ENCODE results near the gene ATF6B. TPM values are rescaled to one million over a fixed set of nuclear protein-coding genes. Genes with fewer than 3 reads are reported as not detected.

ATF6B gene
- total RNA-seq, 6 experiments from 2014 or later, result 15.2 to 35.5 (median 33.2) TPM

- no peak for TF ChIP-seq POLR2A (IDR thresholded peaks at IDR 0.05)
- TF ChIP-seq, protein P1, sequence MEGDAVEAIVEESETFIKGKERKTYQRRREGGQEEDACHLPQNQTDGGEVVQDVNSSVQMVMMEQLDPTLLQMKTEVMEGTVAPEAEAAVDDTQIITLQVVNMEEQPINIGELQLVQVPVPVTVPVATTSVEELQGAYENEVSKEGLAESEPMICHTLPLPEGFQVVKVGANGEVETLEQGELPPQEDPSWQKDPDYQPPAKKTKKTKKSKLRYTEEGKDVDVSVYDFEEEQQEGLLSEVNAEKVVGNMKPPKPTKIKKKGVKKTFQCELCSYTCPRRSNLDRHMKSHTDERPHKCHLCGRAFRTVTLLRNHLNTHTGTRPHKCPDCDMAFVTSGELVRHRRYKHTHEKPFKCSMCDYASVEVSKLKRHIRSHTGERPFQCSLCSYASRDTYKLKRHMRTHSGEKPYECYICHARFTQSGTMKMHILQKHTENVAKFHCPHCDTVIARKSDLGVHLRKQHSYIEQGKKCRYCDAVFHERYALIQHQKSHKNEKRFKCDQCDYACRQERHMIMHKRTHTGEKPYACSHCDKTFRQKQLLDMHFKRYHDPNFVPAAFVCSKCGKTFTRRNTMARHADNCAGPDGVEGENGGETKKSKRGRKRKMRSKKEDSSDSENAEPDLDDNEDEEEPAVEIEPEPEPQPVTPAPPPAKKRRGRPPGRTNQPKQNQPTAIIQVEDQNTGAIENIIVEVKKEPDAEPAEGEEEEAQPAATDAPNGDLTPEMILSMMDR (IDR thresholded peaks at IDR 0.05), result no peak
- Histone ChIP-seq H3K27me3 (peaks cover 0 to 4% of the 10 kb centered on the region in 2 donors), H3K36me3 (no peaks in the 10 kb centered on the region), H3K9me3 (no peaks in the 10 kb centered on the region), H3K4me3 (no peak overlapping the region), H3K4me1 (peaks cover 0 to 5% (median 0%) of the 10 kb centered on the region in 4 donors), H3K27ac (no peak overlapping the region)
- DNase-seq (no peak), ATAC-seq (peak in 2 of 4 donors; percentile 10 to 15)
- WGBS (ENCODE audit: insufficient coverage, low coverage, low lambda C conversion rate, missing lambda C conversion rate), result 81% methylated on average over 6 of the region's 36 CpGs
- intact Hi-C loops (cut with DNase I), result no loop called here
Observed at GRCh38 chr6:32096087-32096393, 32.0 kb downstream of the ATF6B start.

DNA sequence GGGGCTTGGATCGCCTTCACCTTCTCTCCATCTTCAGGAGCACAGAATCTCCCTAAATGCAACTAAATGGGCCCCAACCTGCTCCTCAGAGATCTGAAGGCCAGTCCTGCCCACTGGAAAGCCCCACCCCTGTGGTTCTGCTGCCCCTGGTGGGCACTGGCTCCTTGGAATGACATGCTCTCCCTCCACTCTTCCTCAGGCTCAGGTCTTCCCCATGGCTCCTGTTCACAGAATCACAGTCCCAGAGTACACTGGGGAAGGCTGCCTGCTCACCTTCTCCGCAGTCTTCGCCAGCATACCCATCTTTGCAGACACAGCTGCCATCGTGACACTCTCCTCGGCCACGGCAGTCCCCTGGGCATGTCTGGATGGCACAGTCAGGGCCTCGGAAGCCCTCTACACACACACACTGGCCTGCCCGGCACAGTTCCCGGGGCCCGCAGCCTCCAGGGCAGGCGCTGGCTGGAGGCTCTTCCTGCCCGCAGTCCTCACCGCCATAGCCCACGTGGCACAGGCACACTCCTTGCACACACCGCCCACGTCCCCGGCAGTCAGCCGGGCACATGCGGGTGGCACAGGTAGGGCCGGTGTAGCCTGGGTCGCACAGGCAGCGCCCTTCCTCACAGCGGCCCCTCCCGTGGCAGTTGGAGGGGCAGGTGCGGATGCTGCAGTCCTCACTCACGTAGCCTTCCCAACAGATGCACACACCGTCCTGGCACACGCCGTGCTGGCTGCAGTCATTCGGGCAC is 32.5 kb downstream of the ATF6B start:
- intact Hi-C loops (cut with DNase I), result no loop called here
- Histone ChIP-seq H3K27me3 (peaks cover 0 to 4% of the 10 kb centered on the region in 2 donors), H3K27ac (no peak overlapping the region), H3K4me3 (no peak overlapping the region), H3K36me3 (no peaks in the 10 kb centered on the region), H3K9me3 (no peaks in the 10 kb centered on the region), H3K4me1 (peaks cover 0 to 5% (median 0%) of the 10 kb centered on the region in 4 donors)
- DNase-seq (no peak), ATAC-seq (peak in 2 of 4 donors; percentile 5 to 18)
- 93% methylated on average over 2 of the region's 30 CpGs for WGBS (ENCODE audit: insufficient coverage, low coverage, low lambda C conversion rate, missing lambda C conversion rate)
- TF ChIP-seq, protein P1 (IDR thresholded peaks at IDR 0.05), result no peak
- no peak for TF ChIP-seq POLR2A (IDR thresholded peaks at IDR 0.05)

DNA sequence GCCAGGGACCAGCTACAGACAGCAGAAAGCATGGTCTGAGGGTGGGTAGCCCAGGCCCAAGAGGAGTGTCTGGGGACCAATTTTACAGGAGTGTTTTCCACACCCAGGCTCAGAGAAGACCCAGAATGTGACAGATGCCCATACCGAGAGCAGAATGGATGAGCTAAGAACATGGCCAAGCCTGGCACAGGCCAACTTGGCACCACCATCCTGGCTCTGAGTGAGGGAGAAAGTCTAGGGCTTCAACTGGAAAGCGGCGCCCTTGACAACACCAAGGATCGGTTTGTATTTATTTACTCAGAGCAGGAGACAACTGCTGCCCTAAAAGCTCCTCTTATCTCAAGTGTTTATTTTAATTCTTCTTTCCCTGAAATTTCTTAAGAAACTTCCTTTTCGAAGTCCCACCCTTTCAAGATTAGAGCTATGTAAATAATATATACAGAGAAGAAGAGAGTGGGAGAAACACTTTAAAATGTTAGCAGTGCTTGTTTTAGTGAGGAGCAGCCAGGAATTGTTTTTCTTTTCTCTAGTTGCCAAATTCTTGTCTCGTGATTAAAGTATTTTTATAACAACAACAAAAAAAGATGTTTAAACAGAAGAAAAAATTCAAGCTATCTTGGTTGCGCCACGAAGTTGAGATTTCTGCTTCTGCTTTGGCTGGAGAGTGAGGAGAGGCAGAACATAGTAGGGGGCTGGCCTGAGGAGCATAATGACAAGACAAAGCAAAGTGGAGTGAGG is 35.1 kb downstream of the ATF6B start:
- Histone ChIP-seq H3K9me3 (no peaks in the 10 kb centered on the region), H3K36me3 (no peaks in the 10 kb centered on the region), H3K27ac (no peak overlapping the region), H3K4me3 (no peak overlapping the region), H3K27me3 (peaks cover 0 to 4% of the 10 kb centered on the region in 2 donors), H3K4me1 (peaks cover 0 to 5% (median 0%) of the 10 kb centered on the region in 4 donors)
- TF ChIP-seq, protein P1 (IDR thresholded peaks at IDR 0.05), result no peak
- TF ChIP-seq POLR2A (IDR thresholded peaks at IDR 0.05), result no peak
- ATAC-seq (peak in 2 of 4 donors; percentile 12 to 18), DNase-seq (no peak)
- intact Hi-C loops (cut with DNase I), result no loop called here
- WGBS (ENCODE audit: insufficient coverage, low coverage, low lambda C conversion rate, missing lambda C conversion rate), result 44% methylated on average over 8 of the region's 8 CpGs

DNA sequence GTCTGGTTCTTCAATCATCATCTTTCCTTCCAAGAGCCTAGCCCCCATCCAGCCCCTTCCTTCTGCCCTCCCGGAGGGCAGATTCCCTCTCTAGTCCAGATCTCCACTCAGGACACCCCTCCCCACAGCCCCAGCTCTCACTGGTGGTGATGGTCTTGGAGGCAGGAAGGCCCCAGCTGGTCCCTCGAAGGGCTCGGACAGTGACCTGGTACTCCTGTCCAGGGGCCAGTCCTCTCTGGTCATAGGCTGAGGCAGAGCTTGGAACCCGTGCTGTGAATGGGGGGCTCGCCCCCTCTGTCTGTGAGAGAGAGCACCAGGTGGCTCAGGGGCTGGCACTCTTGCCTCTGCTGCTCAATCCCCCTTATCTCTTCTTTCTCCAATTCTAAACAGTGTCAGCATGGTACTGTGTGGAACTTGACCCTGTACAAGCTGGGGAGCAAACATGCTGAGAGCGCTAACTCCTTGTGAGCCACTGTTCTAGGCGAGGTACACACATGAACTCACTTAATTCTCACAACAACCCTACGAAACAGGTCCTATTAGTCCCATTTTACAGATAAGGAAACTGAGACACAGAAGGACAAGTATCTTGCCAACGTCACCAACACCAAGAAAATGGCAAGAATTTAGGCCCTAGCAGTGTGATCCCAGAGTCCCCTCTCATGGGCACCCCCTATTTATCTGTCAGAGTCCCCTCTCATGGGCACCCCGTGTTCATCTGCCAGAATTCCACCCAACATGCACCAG is 38.8 kb downstream of the ATF6B start:
- TF ChIP-seq, protein P1 (IDR thresholded peaks at IDR 0.05), result no peak
- no peak for TF ChIP-seq POLR2A (IDR thresholded peaks at IDR 0.05)
- 54% methylated on average over 4 of the region's 10 CpGs for WGBS (ENCODE audit: insufficient coverage, low coverage, low lambda C conversion rate, missing lambda C conversion rate)
- Histone ChIP-seq H3K4me1 (peaks cover 0 to 4% (median 0%) of the 10 kb centered on the region in 4 donors), H3K27me3 (no peaks in the 10 kb centered on the region), H3K27ac (no peak overlapping the region), H3K4me3 (no peak overlapping the region), H3K9me3 (no peaks in the 10 kb centered on the region), H3K36me3 (no peaks in the 10 kb centered on the region)
- ATAC-seq (no peak), DNase-seq (no peak)
- intact Hi-C loops (cut with DNase I), result no loop called here

Data from right lobe of liver (tissue), 6 donors.